Activated CD8-positive, alpha-beta memory T cell treated with anti-CD3 and anti-CD28 coated beads for 36 hours (primary cell): ENCODE measurements around the gene ACTG1. TPM values are rescaled to one million over a fixed set of nuclear protein-coding genes. Genes with fewer than 3 reads are reported as not detected.

Experiments used
- CTCF ChIA-PET: fragments of 350-600 bp; sonication (Branson Sonifier 250); formaldehyde crosslinking; loops from one replicate; lab custom pipeline; 2021; ENCODE audit warnings: antibody characterized with exemption; lab: Charles Lee
- POLR2A ChIA-PET: fragments of 350-600 bp; sonication (Branson Sonifier 250); formaldehyde crosslinking; loops from one replicate; lab custom pipeline; 2021; ENCODE audit warnings: antibody characterized with exemption; lab: Charles Lee
- total RNA-seq, 2 experiments: library from RNA; stranded (reverse); gene quantifications; one replicate each; pipeline ENCODE4 v1.2.3, GENCODE V29; 2021

Gene ACTG1
- total RNA-seq, 2 experiments from 2014 or later = 4,757 to 4,840 TPM

DNA sequence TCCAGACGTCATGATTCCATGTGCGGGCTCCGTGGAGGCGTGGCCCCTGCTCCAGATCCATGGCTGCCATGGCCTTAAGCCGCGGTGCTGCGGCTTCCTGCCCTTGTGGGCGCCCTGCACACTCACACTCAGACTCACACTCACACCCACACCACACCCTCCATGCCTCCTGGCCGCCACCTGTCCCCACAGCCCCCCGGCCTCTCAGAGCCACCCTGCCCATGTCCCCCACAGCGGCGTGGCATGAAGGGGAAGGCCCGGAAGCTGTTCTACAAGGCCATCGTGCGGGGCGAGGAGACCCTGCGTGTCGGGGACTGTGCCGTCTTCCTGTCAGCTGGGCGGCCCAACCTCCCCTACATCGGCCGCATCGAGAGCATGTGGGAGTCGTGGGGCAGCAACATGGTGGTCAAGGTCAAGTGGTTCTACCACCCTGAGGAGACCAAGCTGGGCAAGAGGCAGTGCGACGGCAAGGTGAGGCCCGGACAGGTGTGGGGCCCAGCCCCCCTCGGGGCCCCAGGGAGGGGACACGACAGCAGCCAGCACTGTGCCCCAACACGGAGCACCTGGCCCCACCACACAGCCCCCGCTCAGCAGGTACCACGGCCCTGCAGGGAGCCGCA lies 50.0 kb downstream of the ACTG1 start:
- CTCF ChIA-PET = no interaction called here

DNA sequence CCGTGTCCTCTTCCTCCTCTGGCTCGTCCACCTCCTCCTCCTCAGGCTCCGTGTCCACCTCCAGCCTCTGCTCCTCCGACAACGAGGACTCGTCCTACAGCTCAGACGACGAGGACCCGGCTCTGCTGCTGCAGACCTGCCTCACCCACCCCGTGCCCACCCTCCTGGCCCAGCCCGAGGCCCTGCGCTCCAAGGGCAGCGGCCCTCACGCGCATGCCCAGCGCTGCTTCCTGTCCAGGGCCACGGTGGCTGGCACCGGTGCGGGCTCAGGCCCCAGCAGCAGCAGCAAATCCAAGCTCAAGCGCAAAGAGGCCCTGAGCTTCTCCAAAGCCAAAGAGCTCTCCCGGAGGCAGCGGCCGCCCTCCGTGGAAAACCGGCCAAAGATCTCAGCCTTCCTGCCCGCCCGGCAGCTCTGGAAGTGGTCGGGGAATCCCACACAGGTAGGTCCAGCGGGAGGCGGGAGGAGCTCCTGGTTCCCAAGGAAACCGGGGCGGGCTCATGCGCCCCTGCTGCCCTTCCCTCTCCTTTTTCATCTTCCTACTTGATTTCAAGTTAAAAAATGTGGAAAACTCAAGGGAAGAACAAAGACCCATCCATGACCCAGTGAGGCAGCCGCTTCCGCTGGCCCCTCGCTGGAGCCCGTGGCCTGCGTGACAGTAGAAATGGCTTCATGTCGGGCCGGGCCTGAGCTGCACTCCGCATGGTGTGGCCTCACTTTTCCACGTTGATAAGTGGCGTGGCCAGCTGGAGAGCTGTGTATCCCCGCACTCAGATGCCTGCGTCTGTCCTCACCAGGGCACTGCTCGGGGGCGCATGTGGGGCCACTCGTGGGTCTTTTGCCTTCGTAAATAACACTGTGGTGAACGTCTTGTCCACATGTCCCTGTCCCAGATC lies 50.7 kb downstream of the ACTG1 start:
- CTCF ChIA-PET = no interaction called here
- POLR2A ChIA-PET = interaction anchor here (0.6 kb wide), 1 partner anchor 221 kb away, joined by 4 read pairs; no protein-coding TSS in a partner anchor

More for the DNA sequence above, 50.0 kb downstream of the ACTG1 start:
- POLR2A ChIA-PET = no interaction called here

DNA sequence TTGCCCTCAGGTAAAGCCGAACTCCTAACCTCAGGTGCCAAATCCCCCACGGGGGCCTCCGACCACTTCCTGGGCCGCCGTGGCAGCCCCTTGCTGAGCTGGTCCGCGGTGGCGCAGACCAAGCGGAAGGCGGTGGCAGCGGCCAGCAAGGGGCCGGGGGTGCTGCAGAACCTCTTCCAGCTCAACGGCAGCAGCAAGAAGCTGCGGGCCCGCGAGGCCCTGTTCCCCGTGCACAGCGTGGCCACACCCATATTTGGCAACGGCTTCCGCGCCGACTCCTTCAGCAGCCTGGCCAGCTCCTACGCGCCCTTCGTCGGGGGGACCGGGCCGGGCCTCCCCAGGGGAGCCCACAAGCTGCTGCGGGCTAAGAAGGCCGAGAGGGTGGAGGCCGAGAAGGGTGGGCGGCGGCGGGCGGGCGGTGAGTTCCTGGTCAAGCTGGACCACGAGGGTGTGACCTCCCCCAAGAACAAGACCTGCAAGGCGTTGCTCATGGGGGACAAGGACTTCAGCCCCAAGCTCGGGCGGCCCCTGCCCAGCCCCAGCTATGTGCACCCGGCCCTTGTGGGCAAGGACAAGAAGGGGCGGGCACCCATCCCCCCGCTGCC lies 51.6 kb downstream of the ACTG1 start:
- POLR2A ChIA-PET = interaction anchor here (0.6 kb wide), 1 partner anchor 220 kb away, joined by 4 read pairs; no protein-coding TSS in a partner anchor
- CTCF ChIA-PET = no interaction called here

Other genes starting within 250 kb of the ACTG1 start
- 10 to 100 TPM; 48.3 to 49.5 TPM for gene SLC38A10, start 217.5 kb downstream of the ACTG1 start, total RNA-seq
- not detected for gene BAHCC1, start 117.3 kb downstream of the ACTG1 start, total RNA-seq
- under 1 TPM; 0.21 to 0.50 TPM for gene FSCN2, start 15.6 kb upstream of the ACTG1 start, total RNA-seq
- 10 to 100 TPM; 50.6 to 55.8 TPM for gene FAAP100, start 39.6 kb upstream of the ACTG1 start, total RNA-seq
- gene NPLOC4, start 124.3 kb upstream of the ACTG1 start, total RNA-seq = 100 to 1,000 TPM; 114 to 119 TPM
- under 1 TPM; 0.19 to 0.23 TPM for gene TSPAN10, start 124.4 kb upstream of the ACTG1 start, total RNA-seq
- 1 to 10 TPM; 2.5 to 4.3 TPM for gene PDE6G, start 143.7 kb upstream of the ACTG1 start, total RNA-seq
- 10 to 100 TPM; 49.1 to 55.7 TPM for gene OXLD1, start 153.8 kb upstream of the ACTG1 start, total RNA-seq
- gene CCDC137, start 153.9 kb upstream of the ACTG1 start, total RNA-seq = 10 to 100 TPM; 68.7 to 71.9 TPM
- 10 to 100 TPM; 17.7 to 18.5 TPM for gene ARL16, start 171.0 kb upstream of the ACTG1 start, total RNA-seq
- 100 to 1,000 TPM; 132 to 136 TPM for gene HGS, start 171.2 kb upstream of the ACTG1 start, total RNA-seq
- 100 to 1,000 TPM; 230 to 235 TPM for gene MRPL12, start 190.6 kb upstream of the ACTG1 start, total RNA-seq
- 10 to 100 TPM; 39.6 to 39.8 TPM for gene SLC25A10, start 199.5 kb upstream of the ACTG1 start, total RNA-seq